ENCODE data around the gene FPGS. TPM values are rescaled to one million over a fixed set of nuclear protein-coding genes. Genes with fewer than 3 reads are reported as not detected.

The FPGS gene
- polyA plus RNA-seq, 1 donor (not counting 4 experiments of a cell fraction or from before 2014, with no cell fraction given), result 38.2 TPM

- DNase-seq (ENCODE audit: low read depth, low spot score) (peak; percentile 85), FAIRE-seq (peak; percentile 41)
- TF ChIP-seq CTCF (optimal IDR thresholded peaks at IDR 0.05 in 1 of 3, IDR thresholded peaks at IDR 0.05 in 1 of 3, conservative IDR thresholded peaks at IDR 0.05 in 1 of 3; ENCODE audit: extremely low read depth in 1 of 3, insufficient read depth in 2 of 3, low read length in 3 of 3) (no peak), EZH2 (IDR thresholded peaks at IDR 0.05; ENCODE audit: low read length) (no peak)
- Histone ChIP-seq H3K9me3 (ENCODE audit: control insufficient read depth, low read depth, low read length) (no peaks in the 10 kb centered on the region), H2AFZ (ENCODE audit: control insufficient read depth, low read length) (peak overlapping the region; percentile 75), H3K79me2 (ENCODE audit: control insufficient read depth, insufficient read depth, low read length) (no peaks in the 10 kb centered on the region), H3K9ac (ENCODE audit: control insufficient read depth, extremely low read depth, insufficient read depth, low read length) (peak overlapping the region; percentile 46), H3K27ac (ENCODE audit: control insufficient read depth, insufficient read depth, low read length) (peak overlapping the region; percentile 34), H3K4me1 (ENCODE audit: control insufficient read depth, extremely low read depth, insufficient read depth, low read length) (peaks cover 10% of the 10 kb centered on the region), H3K4me2 (ENCODE audit: control insufficient read depth, extremely low read depth, insufficient read depth, low read depth, low read length) (peak overlapping the region; percentile 87), H4K20me1 (ENCODE audit: control insufficient read depth, extremely low read depth, insufficient read depth, low read length) (no peaks in the 10 kb centered on the region), H3K9me1 (ENCODE audit: control insufficient read depth, extremely low read depth, insufficient read depth, low read length) (no peaks in the 10 kb centered on the region), H3K27me3 (ENCODE audit: control insufficient read depth, extremely low read depth, insufficient read depth, low read length) (no peaks in the 10 kb centered on the region), H3K4me3 (ENCODE audit: control insufficient read depth in 2 of 3, extremely low read depth in 1 of 3, insufficient read depth in 2 of 3, low read depth in 1 of 3, low read length in 3 of 3) (peak overlapping the region; percentile 48 to 73 (median 64)), H3K36me3 (ENCODE audit: control insufficient read depth in 2 of 2, extremely low read depth in 1 of 2, insufficient read depth in 2 of 2, low read length in 2 of 2) (no peaks in the 10 kb centered on the region)
- dilution Hi-C loops (cut with MboI; ENCODE audit: extremely low pct_ligation_motif_present, low sequenced_read_pairs), result no loop called here
These were observed 31.6 kb upstream of the FPGS start for GRCh38 chr9:127770905-127771569.

GRCh38 chr9:127771570-127772189 lies 31.0 kb upstream of the FPGS start:
- H3K9ac ChIP-seq (ENCODE audit: control insufficient read depth, extremely low read depth, insufficient read depth, low read length), result no peak overlapping the region
- DNase-seq (ENCODE audit: low read depth, low spot score) (no peak), FAIRE-seq (no peak)
- no peaks in the 10 kb centered on the region for H3K79me2 ChIP-seq (ENCODE audit: control insufficient read depth, insufficient read depth, low read length)
- H3K4me2 ChIP-seq (ENCODE audit: control insufficient read depth, extremely low read depth, insufficient read depth, low read depth, low read length), result peak overlapping the region; percentile 57
- H3K9me1 ChIP-seq (ENCODE audit: control insufficient read depth, extremely low read depth, insufficient read depth, low read length), result no peaks in the 10 kb centered on the region
- H3K4me3 ChIP-seq (ENCODE audit: control insufficient read depth in 2 of 3, extremely low read depth in 1 of 3, insufficient read depth in 2 of 3, low read depth in 1 of 3, low read length in 3 of 3), result peak overlapping the region in 1 of 3 experiments; percentile 64
- no peaks in the 10 kb centered on the region for H4K20me1 ChIP-seq (ENCODE audit: control insufficient read depth, extremely low read depth, insufficient read depth, low read length)
- H3K9me3 ChIP-seq (ENCODE audit: control insufficient read depth, low read depth, low read length), result no peaks in the 10 kb centered on the region
- H3K4me1 ChIP-seq (ENCODE audit: control insufficient read depth, extremely low read depth, insufficient read depth, low read length), result peaks cover 10% of the 10 kb centered on the region
- TF ChIP-seq CTCF (optimal IDR thresholded peaks at IDR 0.05 in 1 of 3, IDR thresholded peaks at IDR 0.05 in 1 of 3, conservative IDR thresholded peaks at IDR 0.05 in 1 of 3; ENCODE audit: extremely low read depth in 1 of 3, insufficient read depth in 2 of 3, low read length in 3 of 3) (no peak), EZH2 (IDR thresholded peaks at IDR 0.05; ENCODE audit: low read length) (no peak)
- H2AFZ ChIP-seq (ENCODE audit: control insufficient read depth, low read length), result peak overlapping the region; percentile 14
- dilution Hi-C loops (cut with MboI; ENCODE audit: extremely low pct_ligation_motif_present, low sequenced_read_pairs), result no loop called here
- H3K36me3 ChIP-seq (ENCODE audit: control insufficient read depth in 2 of 2, extremely low read depth in 1 of 2, insufficient read depth in 2 of 2, low read length in 2 of 2), result no peaks in the 10 kb centered on the region
- H3K27ac ChIP-seq (ENCODE audit: control insufficient read depth, insufficient read depth, low read length), result no peak overlapping the region
- no peaks in the 10 kb centered on the region for H3K27me3 ChIP-seq (ENCODE audit: control insufficient read depth, extremely low read depth, insufficient read depth, low read length)
